Measurements from ENCODE around the gene PRKCA.
"Not testable (repeated sequence)": the region's sequence is repeated elsewhere in the genome, so short reads cannot be mapped to it uniquely, and the experiment has no call there.

The PRKCA gene

DNA sequence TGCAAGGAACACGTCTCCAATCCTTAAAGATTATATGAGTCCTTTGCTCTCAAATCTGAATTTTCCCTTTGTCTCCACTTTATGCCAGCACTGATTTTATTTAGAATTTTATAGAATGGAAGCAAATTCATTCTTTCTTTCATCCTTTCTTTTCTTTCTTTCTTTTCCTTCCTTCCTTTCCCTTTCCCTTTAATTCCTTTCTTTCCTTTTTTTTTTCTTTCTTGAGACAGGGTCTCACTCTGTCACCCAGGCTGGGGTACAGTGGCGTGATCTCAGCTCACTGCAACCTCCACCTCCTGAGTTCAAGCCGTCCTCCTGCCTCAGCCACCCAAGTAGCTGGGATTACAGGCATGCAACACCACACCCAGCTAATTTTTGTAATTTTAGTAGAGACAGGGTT, 187.2 kb downstream of the PRKCA start:
- not testable (repeated sequence) for H3K9me3 ChIP-seq (ENCODE audit: control insufficient read depth, low read length); DNase-seq; H3K4me1 ChIP-seq (ENCODE audit: control insufficient read depth, insufficient read depth, low read length, poor library complexity, severe bottlenecking); H3K27me3 ChIP-seq (replicated peaks; ENCODE audit: control insufficient read depth, insufficient read depth, low read length, poor library complexity, severe bottlenecking); H3K27ac ChIP-seq (ENCODE audit: insufficient read depth, low read length, poor library complexity, severe bottlenecking); H3K36me3 ChIP-seq (ENCODE audit: control insufficient read depth, insufficient read depth, low read length); H3K4me3 ChIP-seq (ENCODE audit: insufficient read depth, low read depth, low read length, poor library complexity, severe bottlenecking)

GRCh38 chr17:66491213-66491612, 188.8 kb downstream of the PRKCA start:
- DNase-seq: no peak
- H3K27ac ChIP-seq (ENCODE audit: insufficient read depth, low read length, poor library complexity, severe bottlenecking): no peak overlapping the region
- H3K4me3 ChIP-seq (ENCODE audit: insufficient read depth, low read depth, low read length, poor library complexity, severe bottlenecking): no peak overlapping the region
- no peaks in the 10 kb centered on the region for H3K9me3 ChIP-seq (ENCODE audit: control insufficient read depth, low read length)
- H3K36me3 ChIP-seq (ENCODE audit: control insufficient read depth, insufficient read depth, low read length): no peaks in the 10 kb centered on the region
- no peaks in the 10 kb centered on the region for H3K4me1 ChIP-seq (ENCODE audit: control insufficient read depth, insufficient read depth, low read length, poor library complexity, severe bottlenecking)
- H3K27me3 ChIP-seq (replicated peaks; ENCODE audit: control insufficient read depth, insufficient read depth, low read length, poor library complexity, severe bottlenecking): no peaks in the 10 kb centered on the region

GRCh38 chr17:66491665-66492064, 189.3 kb downstream of the PRKCA start:
- Histone ChIP-seq H3K4me3 (ENCODE audit: insufficient read depth, low read depth, low read length, poor library complexity, severe bottlenecking) (no peak overlapping the region), H3K9me3 (ENCODE audit: control insufficient read depth, low read length) (no peaks in the 10 kb centered on the region), H3K36me3 (ENCODE audit: control insufficient read depth, insufficient read depth, low read length) (no peaks in the 10 kb centered on the region), H3K27me3 (replicated peaks; ENCODE audit: control insufficient read depth, insufficient read depth, low read length, poor library complexity, severe bottlenecking) (no peaks in the 10 kb centered on the region), H3K4me1 (ENCODE audit: control insufficient read depth, insufficient read depth, low read length, poor library complexity, severe bottlenecking) (no peaks in the 10 kb centered on the region), H3K27ac (ENCODE audit: insufficient read depth, low read length, poor library complexity, severe bottlenecking) (no peak overlapping the region)
- DNase-seq: no peak

- H3K9me3 ChIP-seq (ENCODE audit: control insufficient read depth, low read length): no peaks in the 10 kb centered on the region
- no peak for DNase-seq
- H3K4me1 ChIP-seq (ENCODE audit: control insufficient read depth, insufficient read depth, low read length, poor library complexity, severe bottlenecking): no peaks in the 10 kb centered on the region
- H3K36me3 ChIP-seq (ENCODE audit: control insufficient read depth, insufficient read depth, low read length): no peaks in the 10 kb centered on the region
- H3K4me3 ChIP-seq (ENCODE audit: insufficient read depth, low read depth, low read length, poor library complexity, severe bottlenecking): no peak overlapping the region
- no peak overlapping the region for H3K27ac ChIP-seq (ENCODE audit: insufficient read depth, low read length, poor library complexity, severe bottlenecking)
- H3K27me3 ChIP-seq (replicated peaks; ENCODE audit: control insufficient read depth, insufficient read depth, low read length, poor library complexity, severe bottlenecking): no peaks in the 10 kb centered on the region
Observed at GRCh38 chr17:66492080-66492479, 189.7 kb downstream of the PRKCA start.

- H3K27ac ChIP-seq (ENCODE audit: insufficient read depth, low read length, poor library complexity, severe bottlenecking): no peak overlapping the region
- no peaks in the 10 kb centered on the region for H3K27me3 ChIP-seq (replicated peaks; ENCODE audit: control insufficient read depth, insufficient read depth, low read length, poor library complexity, severe bottlenecking)
- peaks cover 4% of the 10 kb centered on the region for H3K36me3 ChIP-seq (ENCODE audit: control insufficient read depth, insufficient read depth, low read length)
- no peaks in the 10 kb centered on the region for H3K4me1 ChIP-seq (ENCODE audit: control insufficient read depth, insufficient read depth, low read length, poor library complexity, severe bottlenecking)
- no peaks in the 10 kb centered on the region for H3K9me3 ChIP-seq (ENCODE audit: control insufficient read depth, low read length)
- no peak for DNase-seq
- no peak overlapping the region for H3K4me3 ChIP-seq (ENCODE audit: insufficient read depth, low read depth, low read length, poor library complexity, severe bottlenecking)
Observed at GRCh38 chr17:66492561-66493005, 190.2 kb downstream of the PRKCA start.

- H3K36me3 ChIP-seq (ENCODE audit: control insufficient read depth, insufficient read depth, low read length): peaks cover 5% of the 10 kb centered on the region
- no peaks in the 10 kb centered on the region for H3K4me1 ChIP-seq (ENCODE audit: control insufficient read depth, insufficient read depth, low read length, poor library complexity, severe bottlenecking)
- no peaks in the 10 kb centered on the region for H3K9me3 ChIP-seq (ENCODE audit: control insufficient read depth, low read length)
- no peak overlapping the region for H3K4me3 ChIP-seq (ENCODE audit: insufficient read depth, low read depth, low read length, poor library complexity, severe bottlenecking)
- no peaks in the 10 kb centered on the region for H3K27me3 ChIP-seq (replicated peaks; ENCODE audit: control insufficient read depth, insufficient read depth, low read length, poor library complexity, severe bottlenecking)
- no peak overlapping the region for H3K27ac ChIP-seq (ENCODE audit: insufficient read depth, low read length, poor library complexity, severe bottlenecking)
- no peak for DNase-seq
Observed at GRCh38 chr17:66493283-66494019, 191.0 kb downstream of the PRKCA start.

GRCh38 chr17:66494023-66494803, 191.8 kb downstream of the PRKCA start:
- Histone ChIP-seq H3K4me3 (ENCODE audit: insufficient read depth, low read depth, low read length, poor library complexity, severe bottlenecking) (no peak overlapping the region), H3K9me3 (ENCODE audit: control insufficient read depth, low read length) (no peaks in the 10 kb centered on the region), H3K27ac (ENCODE audit: insufficient read depth, low read length, poor library complexity, severe bottlenecking) (no peak overlapping the region), H3K36me3 (ENCODE audit: control insufficient read depth, insufficient read depth, low read length) (peaks cover 5% of the 10 kb centered on the region), H3K4me1 (ENCODE audit: control insufficient read depth, insufficient read depth, low read length, poor library complexity, severe bottlenecking) (no peaks in the 10 kb centered on the region), H3K27me3 (replicated peaks; ENCODE audit: control insufficient read depth, insufficient read depth, low read length, poor library complexity, severe bottlenecking) (no peaks in the 10 kb centered on the region)
- DNase-seq: no peak

GRCh38 chr17:66495035-66495434, 192.6 kb downstream of the PRKCA start:
- H3K36me3 ChIP-seq (ENCODE audit: control insufficient read depth, insufficient read depth, low read length): peaks cover 5% of the 10 kb centered on the region
- no peaks in the 10 kb centered on the region for H3K4me1 ChIP-seq (ENCODE audit: control insufficient read depth, insufficient read depth, low read length, poor library complexity, severe bottlenecking)
- H3K9me3 ChIP-seq (ENCODE audit: control insufficient read depth, low read length): no peaks in the 10 kb centered on the region
- no peak overlapping the region for H3K27ac ChIP-seq (ENCODE audit: insufficient read depth, low read length, poor library complexity, severe bottlenecking)
- no peak for DNase-seq
- H3K27me3 ChIP-seq (replicated peaks; ENCODE audit: control insufficient read depth, insufficient read depth, low read length, poor library complexity, severe bottlenecking): no peaks in the 10 kb centered on the region
- H3K4me3 ChIP-seq (ENCODE audit: insufficient read depth, low read depth, low read length, poor library complexity, severe bottlenecking): no peak overlapping the region

DNA sequence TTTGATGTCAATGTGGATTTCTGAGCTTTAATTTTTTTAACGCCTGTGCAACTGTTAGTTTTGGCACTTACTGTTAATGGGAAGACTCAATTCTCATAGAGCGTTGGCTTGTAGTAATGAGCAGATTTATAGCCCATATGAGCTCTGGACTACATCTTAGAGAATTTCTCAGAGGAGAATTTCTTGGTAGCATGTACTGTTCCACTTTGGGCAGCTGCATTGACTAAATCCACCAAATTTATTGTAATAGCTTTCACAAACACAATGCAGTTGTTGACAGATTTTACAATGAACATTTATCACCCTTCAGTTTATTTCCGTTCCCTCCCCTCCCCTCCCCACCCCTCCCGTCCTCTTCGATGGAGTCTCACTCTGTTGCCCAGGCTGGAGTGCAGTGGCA, 193.9 kb downstream of the PRKCA start:
- Histone ChIP-seq H3K36me3 (ENCODE audit: control insufficient read depth, insufficient read depth, low read length) (peaks cover 5% of the 10 kb centered on the region), H3K27me3 (replicated peaks; ENCODE audit: control insufficient read depth, insufficient read depth, low read length, poor library complexity, severe bottlenecking) (no peaks in the 10 kb centered on the region), H3K4me1 (ENCODE audit: control insufficient read depth, insufficient read depth, low read length, poor library complexity, severe bottlenecking) (no peaks in the 10 kb centered on the region), H3K9me3 (ENCODE audit: control insufficient read depth, low read length) (no peaks in the 10 kb centered on the region), H3K27ac (ENCODE audit: insufficient read depth, low read length, poor library complexity, severe bottlenecking) (no peak overlapping the region), H3K4me3 (ENCODE audit: insufficient read depth, low read depth, low read length, poor library complexity, severe bottlenecking) (no peak overlapping the region)
- DNase-seq: no peak

- Histone ChIP-seq H3K27ac (ENCODE audit: insufficient read depth, low read length, poor library complexity, severe bottlenecking) (no peak overlapping the region), H3K36me3 (ENCODE audit: control insufficient read depth, insufficient read depth, low read length) (peaks cover 5% of the 10 kb centered on the region), H3K27me3 (replicated peaks; ENCODE audit: control insufficient read depth, insufficient read depth, low read length, poor library complexity, severe bottlenecking) (no peaks in the 10 kb centered on the region), H3K4me1 (ENCODE audit: control insufficient read depth, insufficient read depth, low read length, poor library complexity, severe bottlenecking) (no peaks in the 10 kb centered on the region), H3K4me3 (ENCODE audit: insufficient read depth, low read depth, low read length, poor library complexity, severe bottlenecking) (no peak overlapping the region), H3K9me3 (ENCODE audit: control insufficient read depth, low read length) (no peaks in the 10 kb centered on the region)
- DNase-seq: no peak
Observed at GRCh38 chr17:66498580-66498979, 196.2 kb downstream of the PRKCA start.
